AG10803 (cell line): Measurements from ENCODE around the gene CCDC198.

Experiments used
- DNase-seq: peaks from one replicate; pipeline ENCODE4 v3.0.0; 2010; ENCODE audit warnings: low read depth
- H3K4me3 ChIP-seq: 2 replicates; pipeline ENCODE4 v1.5.1; 2011; ENCODE audit warnings: mild to moderate bottlenecking, low read length, control low read depth
- CTCF ChIP-seq: conservative IDR thresholded peaks from 2 replicates; pipeline ENCODE4 v1.5.1; 2011; ENCODE audit warnings: mild to moderate bottlenecking, low read length, control low read depth, inconsistent platforms

Gene CCDC198

GRCh38 chr14:57487771-57488170, 5.9 kb downstream of the CCDC198 start:
- peak; percentile 25 for DNase-seq
- no peak for TF ChIP-seq CTCF
- H3K4me3 ChIP-seq, result no peak overlapping the region

GRCh38 chr14:57486767-57487379, 6.8 kb downstream of the CCDC198 start:
- H3K4me3 ChIP-seq, result no peak overlapping the region
- TF ChIP-seq CTCF, result peak; percentile 81
- peak; percentile 56 for DNase-seq

- TF ChIP-seq CTCF, result no peak
- H3K4me3 ChIP-seq, result no peak overlapping the region
- DNase-seq, result no peak
Measured at GRCh38 chr14:57485635-57486034, 8.0 kb downstream of the CCDC198 start.

DNA sequence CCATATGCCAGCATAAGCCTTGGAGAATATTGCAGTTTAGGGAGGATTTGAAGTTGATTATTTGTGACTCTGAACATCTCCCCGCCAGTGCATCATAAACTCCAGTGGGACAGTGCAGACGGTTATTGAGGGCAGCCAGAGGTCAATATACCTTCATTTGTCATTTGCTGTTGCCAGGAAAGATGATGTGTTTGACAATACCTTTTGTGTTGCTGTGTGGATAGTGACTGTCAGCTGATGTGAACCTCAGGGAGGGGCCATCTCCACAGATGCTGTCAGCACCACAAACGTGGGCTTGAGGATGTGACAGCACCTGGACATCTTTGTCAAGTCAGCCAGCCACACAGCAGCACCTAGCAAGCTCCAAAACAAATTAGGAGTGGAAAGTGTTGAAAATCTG, 11.5 kb downstream of the CCDC198 start:
- DNase-seq, result no peak
- no peak overlapping the region for H3K4me3 ChIP-seq
- TF ChIP-seq CTCF, result no peak

DNA sequence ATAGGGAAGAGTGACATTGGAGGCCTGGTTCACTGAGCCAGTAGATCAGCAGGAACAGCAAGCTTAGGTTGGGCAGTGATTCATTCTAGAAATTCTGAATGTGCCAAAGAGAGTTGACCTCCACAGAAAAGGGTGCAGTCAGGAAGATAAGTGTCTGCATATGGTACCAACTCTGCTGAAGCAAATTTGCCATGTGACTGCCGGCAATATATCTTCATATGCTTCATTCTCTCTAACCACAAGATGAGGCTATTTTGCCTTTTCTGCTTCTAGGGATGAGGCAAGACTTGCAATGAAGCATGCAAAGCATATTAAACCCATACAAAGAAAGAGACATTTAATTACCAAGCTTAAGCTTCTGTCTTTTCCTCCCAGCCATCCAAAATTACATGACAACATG, 13.6 kb downstream of the CCDC198 start:
- no peak for TF ChIP-seq CTCF
- no peak overlapping the region for H3K4me3 ChIP-seq

GRCh38 chr14:57479197-57479596, 14.5 kb downstream of the CCDC198 start:
- no peak for DNase-seq
- H3K4me3 ChIP-seq, result no peak overlapping the region
- TF ChIP-seq CTCF, result no peak

More for the DNA sequence above, 13.6 kb downstream of the CCDC198 start:
- DNase-seq, result peak; percentile 39

GRCh38 chr14:57478050-57478449, 15.6 kb downstream of the CCDC198 start:
- no peak for TF ChIP-seq CTCF
- no peak overlapping the region for H3K4me3 ChIP-seq
- no peak for DNase-seq
